Dermis microvascular lymphatic vessel endothelial cell (primary cell): Measurements from ENCODE around the gene TRIP11. TPM values are rescaled to one million over a fixed set of nuclear protein-coding genes. Genes with fewer than 3 reads are reported as not detected.
"Not testable (repeated sequence)": the region's sequence is repeated elsewhere in the genome, so short reads cannot be mapped to it uniquely, and the experiment has no call there.

Source experiments
- DNase-seq, 2 donors: peaks; one replicate each; pipeline versions ENCODE4 v3.0.0 to v3.0.0-alpha.2; 2010; ENCODE audit warnings: low read depth in 2 of 2
- total RNA-seq: library from RNA; depleted of rRNA; stranded (reverse); fragments of >200 nt; gene quantifications from 2 replicates; pipeline ENCODE4 v1.2.1, GENCODE V29; 2014

Gene TRIP11
- total RNA-seq, result 20.8 and 26.2 TPM in 2 replicates

- peak; percentile 87 to 95 for DNase-seq
Observed at GRCh38 chr14:92039719-92040430, at the start of gene TRIP11. Gene TRIP11 (minus strand): TSS chr14:92040059. CDS start chr14:92039685, 374 bp downstream.

DNA sequence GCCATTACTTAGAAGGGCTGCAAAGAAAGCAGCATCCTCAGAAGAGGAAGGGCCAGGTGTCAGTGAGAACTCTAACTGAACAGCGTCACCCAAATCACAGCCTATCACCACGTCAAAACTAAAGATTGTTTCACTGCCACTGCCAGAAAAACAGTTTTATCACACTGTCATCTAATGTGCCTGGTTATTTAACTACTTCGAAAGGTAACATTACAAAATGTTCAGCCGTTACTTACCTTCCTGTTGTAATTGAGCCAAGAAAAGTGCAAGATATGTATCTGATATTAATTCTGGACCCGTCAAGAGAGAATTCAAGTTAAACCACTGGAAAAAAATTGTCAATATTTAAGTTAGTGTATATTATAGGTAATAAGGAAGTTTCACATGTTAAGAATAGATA lies 48.6 kb upstream of the TRIP11 start:
- DNase-seq, result no peak

- DNase-seq, result no peak
Observed at GRCh38 chr14:92074555-92074954, 34.7 kb upstream of the TRIP11 start.

DNA sequence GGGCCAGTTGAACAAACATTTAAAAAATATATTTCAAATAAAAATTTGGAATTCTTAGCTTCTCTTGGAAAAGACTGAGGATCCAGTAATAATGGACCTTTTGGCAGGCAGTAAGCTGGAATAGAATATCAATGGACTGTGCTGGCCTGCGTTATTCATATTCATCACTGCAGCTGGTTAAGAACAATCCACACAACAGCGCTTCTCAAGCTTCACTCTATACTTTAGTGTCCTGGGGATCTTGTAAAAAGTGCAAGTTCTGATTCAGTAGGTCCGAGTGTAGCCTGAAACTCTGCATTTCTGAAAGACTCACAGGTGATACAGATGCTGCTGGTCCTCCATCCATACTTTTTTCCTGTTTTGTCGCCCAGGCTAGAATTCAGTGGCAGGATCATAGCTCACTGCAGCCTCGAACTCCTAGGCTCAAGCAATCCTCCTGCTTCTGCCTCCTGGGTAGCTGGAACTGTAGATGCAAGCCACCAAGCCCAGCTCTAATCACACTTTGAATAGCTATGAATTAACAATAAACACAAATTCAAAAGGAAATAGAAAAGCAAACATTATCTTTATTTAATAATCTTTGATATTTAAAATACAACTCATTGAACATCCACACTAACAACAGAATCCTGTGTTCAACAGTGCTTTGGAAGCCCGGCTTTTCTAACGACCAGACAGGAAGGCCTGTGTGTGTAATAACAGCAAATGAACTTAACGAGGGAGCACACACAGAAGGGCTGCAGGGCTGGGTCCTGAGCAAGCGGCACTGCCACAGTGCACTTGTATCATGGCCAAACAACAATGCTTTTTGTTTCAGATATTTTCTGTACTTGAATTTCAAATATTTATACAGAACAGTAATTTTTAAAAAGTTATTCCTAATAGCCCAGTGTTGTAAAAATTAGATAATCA lies 18.4 kb upstream of the TRIP11 start:
- DNase-seq, result no peak

DNA sequence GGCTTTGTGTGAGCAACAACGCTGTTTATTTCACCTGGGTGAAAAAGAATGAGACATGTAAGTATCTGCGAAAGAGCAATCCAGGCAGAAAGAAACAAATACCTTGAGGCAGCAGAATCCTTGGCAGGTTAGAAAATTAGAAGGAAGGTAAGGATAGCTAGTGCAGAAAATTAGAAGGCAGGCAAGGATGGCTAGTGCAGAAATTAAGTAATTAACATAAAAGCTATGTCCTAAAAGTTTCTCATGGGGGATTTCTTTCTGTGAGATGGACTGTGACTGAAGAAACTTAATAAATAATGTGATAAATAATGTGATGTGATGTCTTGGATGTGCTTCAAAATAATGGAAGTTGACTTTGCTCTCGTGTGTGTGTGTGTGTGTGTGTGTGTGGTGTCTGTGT lies 9.9 kb upstream of the TRIP11 start:
- DNase-seq, result no peak

DNA sequence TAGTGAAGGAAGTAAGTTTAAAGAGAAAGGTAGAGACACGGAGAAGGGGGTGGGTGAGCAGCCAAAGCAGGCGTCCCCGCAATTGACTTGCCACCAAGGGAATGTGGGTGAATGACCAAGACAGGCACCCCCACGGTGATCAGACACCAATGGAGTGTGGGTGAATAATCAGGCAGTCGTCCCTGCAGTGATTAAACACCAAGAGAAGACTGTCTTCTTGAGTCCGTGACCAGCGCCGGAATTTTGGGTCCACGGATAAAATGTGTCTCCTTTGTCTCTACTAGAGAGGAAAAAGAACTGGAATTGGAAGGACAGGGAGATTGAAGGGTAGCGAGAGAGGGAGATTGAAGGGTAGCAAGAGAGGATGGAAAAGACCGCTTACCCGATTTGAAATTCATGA lies 9.4 kb upstream of the TRIP11 start:
- DNase-seq, result not testable (repeated sequence)

GRCh38 chr14:92045904-92046303 lies 6.0 kb upstream of the TRIP11 start:
- not testable (repeated sequence) for DNase-seq

DNA sequence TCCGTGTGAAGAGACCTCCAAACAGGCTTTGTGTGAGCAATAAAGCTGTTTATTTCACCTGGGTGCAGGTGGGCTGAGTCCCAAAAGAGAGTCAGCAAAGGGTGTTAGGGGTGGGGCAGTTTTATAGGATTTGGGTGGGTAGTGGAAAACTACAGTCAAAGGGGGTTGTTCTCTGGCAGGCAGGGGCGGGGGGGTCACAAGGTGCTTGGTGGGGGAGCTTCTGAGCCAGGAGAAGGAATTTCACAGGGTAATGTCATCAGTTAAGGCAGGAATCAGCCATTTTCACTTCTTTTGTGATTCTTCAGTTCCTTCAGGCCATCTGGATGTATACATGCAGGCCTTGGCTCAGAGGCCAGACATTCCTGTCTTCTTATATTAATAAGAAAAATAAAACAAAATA lies 1.9 kb upstream of the TRIP11 start:
- not testable (repeated sequence) for DNase-seq

DNA sequence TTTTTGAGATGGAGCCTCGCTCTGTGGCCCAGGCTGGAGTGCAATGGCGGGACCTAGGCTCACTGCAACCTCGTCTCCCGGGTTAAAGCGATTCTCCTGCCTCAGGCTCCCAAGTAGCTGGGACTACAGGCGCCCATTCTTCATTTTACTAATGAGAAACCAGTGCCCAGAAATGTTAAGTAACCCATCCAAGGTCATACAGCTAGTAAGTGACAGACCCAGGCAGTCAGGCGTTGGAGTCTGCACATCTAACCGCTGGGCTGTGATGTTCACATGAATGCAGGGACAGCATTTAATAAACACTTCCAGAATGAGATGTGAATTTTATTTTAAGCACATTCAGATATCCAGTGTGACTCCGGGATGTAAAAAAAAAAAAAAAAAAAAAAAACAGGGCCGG lies 1.3 kb upstream of the TRIP11 start:
- DNase-seq, result no peak

- peak in 1 of 2 donors; percentile 53 for DNase-seq
Observed at GRCh38 chr14:92040431-92041051, 682 bp upstream of the TRIP11 start.

GRCh38 chr14:92039063-92039718 lies 668 bp downstream of the TRIP11 start:
- DNase-seq, result peak; percentile 57 to 87

DNA sequence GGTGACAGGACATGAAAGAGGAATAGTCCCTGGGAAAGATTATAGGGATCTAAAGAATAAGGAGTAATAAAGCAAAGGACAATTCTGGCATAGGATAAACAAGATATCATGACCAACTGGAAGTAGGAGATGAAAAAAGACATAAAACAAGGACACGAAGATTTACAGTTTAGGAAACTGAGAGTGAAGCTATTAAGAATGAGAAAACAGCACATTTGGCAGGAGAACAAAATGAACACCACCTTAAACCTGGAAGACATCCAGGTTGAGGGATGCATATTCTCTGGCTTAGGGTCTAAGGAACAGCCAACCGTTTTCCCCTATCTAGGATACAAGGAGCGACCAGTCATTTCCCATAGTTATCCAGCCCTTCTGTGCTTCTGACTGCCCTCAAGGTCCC lies 1.9 kb downstream of the TRIP11 start:
- DNase-seq, result peak in 1 of 2 donors; percentile 3

GRCh38 chr14:92035890-92036289 lies 4.0 kb downstream of the TRIP11 start:
- DNase-seq, result no peak

DNA sequence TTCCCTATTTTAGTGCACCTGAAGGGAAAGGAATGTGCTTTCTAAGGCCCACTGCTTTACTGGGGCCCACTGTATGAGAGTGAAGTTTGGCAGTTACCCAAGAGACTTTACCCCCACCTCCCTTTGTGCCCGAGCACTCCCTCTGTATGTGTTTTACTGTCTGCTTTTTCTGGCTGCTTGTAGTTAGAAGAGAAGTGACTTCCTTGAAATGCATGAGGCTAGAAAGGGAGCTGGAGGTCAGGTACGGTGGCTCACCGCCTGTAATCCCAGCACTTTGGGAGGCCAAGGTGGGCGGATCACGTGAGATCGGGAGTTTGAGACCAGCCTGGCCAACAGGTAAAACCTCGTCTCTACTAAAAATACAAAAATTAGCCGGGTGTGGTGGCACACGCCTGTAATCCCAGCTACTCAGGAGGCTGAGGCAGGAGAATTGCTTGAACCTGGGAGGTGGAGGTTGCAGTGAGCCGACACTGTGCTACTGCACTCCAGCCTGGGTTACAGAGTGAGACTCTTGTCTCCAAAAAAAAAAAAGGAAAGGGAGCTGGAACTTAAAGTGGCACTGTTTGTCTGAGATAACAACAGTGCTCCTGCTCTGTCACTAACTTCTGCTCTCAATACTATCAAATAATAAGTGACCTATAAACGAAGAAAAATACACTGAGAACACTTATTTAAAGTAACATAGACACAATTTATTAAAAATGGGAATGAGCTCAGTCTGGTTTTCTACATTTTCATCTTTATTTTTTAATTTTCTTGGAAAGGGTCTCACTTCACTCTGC lies 5.8 kb downstream of the TRIP11 start:
- no peak for DNase-seq

DNA sequence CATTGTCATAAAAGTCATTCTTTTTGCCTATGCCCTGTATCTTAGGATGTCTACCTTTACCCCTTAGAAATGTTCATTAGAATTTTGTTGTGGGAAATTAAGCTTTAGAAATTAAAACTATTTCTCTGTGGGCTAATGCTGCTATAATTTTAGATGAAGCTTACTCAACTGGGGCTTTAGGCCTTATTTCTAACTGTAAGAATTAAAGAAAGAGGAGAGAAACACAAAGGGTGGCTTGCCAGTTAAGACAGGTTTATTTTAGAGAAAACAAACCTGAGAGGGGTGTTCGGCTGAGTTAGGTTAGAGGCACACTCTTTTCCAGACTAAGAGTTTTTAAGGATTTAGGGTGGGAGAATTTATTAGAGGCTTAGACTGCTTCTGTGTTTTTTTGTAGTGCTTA lies 6.4 kb downstream of the TRIP11 start:
- DNase-seq, result no peak

- DNase-seq, result no peak
Observed at GRCh38 chr14:92026548-92027190, 13.2 kb downstream of the TRIP11 start.

GRCh38 chr14:92022036-92022435 lies 17.8 kb downstream of the TRIP11 start:
- no peak for DNase-seq

DNA sequence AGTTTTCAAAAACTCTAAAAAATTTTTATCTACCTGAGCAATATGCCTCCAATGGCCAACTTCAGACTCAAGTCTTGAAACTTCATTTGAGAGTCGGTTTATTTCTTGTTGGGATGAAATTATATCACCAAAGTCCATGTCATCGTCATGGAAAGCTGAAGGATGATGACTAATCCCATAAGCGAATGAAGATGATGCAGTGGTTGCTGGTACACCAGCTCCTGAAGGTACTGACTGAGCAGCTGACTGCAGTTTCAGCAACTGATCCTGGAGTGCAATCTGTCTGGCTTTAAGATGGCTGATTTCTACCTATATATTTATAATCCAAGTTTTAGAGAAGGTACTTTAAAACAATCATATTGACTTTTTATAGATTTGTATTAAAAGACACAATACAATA lies 18.3 kb downstream of the TRIP11 start:
- DNase-seq, result no peak

- DNase-seq, result no peak
Observed at GRCh38 chr14:92014040-92014439, 25.8 kb downstream of the TRIP11 start.

DNA sequence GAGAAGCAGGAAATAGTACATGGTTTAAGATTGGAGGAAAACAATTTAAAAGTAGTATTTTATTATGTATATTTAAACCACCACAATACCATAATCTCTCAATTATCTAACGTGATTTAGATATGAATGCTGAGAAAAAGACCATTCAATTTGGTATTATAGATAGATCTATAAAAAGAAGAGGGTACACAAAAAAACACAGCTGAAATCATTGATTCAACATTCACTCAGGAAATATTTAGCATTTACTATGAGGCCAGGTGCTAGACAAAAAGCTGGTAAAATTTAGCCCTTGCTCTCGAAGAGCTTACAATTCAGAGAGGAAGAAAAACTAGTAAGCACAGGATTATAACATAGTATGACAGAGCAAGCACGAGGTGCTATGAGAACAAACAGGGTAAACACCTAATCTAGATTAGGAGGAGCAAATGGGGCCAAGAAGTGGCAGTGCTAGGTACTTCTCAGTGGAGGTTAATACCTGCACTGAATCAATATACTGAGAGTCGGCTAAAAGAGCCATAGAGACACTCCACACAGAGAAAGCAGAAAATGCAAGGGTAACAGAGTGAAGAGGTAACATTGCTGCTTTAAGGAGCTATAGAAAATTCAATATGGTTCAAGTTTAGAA lies 27.6 kb downstream of the TRIP11 start:
- DNase-seq, result no peak
